Measurements from ENCODE around the gene TSPAN11.
"Not testable (repeated sequence)": the region's sequence is repeated elsewhere in the genome, so short reads cannot be mapped to it uniquely, and the experiment has no call there.

TSPAN11 gene

GRCh38 chr12:31002999-31003398 is 76.5 kb downstream of the TSPAN11 start:
- DNase-seq (ENCODE audit: low read depth in 2 of 2): no peak

- no peak for DNase-seq (ENCODE audit: low read depth in 2 of 2)
Observed at GRCh38 chr12:31003861-31004640, 77.5 kb downstream of the TSPAN11 start.

DNA sequence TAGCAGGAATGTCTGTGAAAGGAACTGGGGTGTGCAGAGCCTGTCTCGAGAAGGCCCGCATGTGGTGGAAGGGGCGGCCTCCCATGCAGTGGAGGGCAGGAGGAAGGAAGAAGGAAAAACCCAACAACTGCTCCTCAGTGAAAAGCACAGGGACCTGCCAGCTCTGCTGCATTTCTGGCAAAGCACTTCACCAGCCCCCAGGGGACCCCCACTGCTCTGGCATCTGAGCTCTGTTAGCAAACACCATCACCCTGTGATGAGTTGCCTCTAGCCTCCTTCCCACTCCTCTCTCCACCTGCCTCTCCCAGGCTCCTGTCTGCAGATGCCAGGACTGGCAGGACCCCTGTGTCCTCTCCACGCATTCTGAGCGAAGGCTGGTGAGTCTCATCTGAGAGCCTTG is 78.1 kb downstream of the TSPAN11 start:
- DNase-seq (ENCODE audit: low read depth in 2 of 2): no peak

DNA sequence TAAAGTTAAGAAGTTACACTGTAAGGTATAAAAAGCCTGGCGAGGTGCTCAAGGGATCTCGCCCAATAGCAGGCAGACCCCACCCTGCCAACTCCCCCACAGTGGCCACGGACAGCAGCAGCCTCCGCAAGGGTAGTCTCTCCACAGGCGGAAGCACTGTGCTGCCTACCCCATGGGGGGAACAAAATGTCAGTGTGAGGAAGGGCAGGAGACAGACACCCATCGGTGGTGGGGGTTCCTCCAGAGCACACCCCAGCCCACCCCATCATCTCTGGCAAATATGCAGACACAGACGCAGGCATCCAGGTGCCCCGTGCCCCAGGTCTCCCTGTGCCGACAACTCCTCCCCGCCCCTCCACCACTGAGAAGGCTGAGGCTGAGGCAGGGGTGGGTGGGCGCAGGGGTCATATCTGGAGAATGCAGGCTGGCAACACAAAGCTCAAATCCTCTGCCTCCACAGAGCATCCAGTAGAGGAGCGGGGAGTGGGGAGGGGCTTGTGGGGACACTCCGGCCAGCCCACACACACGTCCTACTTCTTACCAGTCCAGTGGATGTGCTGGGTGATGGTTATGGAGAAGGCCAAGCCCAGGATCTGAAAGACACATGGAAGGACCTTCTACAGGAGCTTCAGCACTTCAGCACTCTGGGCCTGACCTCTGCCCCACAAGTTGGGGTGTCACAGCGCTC is 78.9 kb downstream of the TSPAN11 start:
- DNase-seq (ENCODE audit: low read depth in 2 of 2): no peak

DNA sequence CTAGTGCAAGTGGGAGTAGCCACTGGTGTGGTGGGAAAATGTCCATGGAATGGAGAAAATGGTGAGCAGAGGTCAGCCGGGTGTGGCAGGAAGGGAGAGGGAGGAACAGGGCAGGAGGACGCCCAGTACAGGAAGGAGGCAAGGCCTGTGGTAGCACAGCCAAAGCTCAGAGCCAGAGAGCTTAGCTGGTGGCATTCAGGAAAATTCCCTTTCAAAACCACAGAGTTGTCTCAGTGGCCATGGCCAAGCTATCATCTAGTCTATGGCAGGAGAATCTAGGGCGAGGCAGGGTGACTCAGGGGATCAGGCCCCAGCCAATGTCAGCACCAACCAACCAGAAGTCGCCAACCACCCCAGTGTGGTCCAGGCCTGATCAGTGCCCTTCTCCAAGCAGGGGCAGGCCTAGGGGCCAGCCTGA is 79.4 kb downstream of the TSPAN11 start:
- DNase-seq (ENCODE audit: low read depth in 2 of 2): no peak

DNA sequence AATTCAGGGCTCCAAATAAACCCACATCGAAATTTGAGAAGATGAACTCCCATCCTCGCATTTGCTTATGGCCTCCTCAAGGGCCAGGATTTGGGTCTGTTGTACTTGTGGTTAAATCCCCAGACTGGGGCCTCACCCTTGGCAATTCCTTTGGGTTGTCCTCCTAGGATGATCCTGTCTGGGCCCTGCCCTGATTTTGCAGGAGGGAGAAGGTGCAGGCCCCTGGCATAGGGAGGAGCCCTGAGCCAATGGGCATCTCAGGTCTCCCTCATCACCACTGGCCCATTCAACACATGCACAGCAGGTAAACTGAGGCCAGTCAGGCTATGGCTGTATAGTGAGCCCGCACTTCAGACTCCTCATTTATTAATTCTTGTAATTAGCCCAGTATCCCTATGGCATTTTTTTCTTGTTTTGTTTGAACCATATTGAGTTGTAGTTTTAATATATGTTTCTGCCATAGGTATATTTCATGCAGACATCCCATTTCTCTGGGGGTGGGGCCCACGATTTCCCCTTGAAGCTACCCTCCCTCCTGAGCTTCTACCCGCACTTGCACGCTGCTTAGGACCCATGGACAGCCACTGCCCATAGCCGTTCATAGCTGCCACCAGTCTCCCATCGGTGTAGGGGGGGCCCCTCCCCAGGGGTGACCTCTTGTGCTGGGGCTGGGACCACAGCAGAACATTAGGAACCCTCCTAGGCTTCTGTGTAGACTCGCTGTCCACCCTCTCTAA is 80.0 kb downstream of the TSPAN11 start:
- no peak for DNase-seq (ENCODE audit: low read depth in 2 of 2)

- no peak for DNase-seq (ENCODE audit: low read depth in 2 of 2)
Observed at GRCh38 chr12:31007153-31007495, 80.6 kb downstream of the TSPAN11 start.

DNA sequence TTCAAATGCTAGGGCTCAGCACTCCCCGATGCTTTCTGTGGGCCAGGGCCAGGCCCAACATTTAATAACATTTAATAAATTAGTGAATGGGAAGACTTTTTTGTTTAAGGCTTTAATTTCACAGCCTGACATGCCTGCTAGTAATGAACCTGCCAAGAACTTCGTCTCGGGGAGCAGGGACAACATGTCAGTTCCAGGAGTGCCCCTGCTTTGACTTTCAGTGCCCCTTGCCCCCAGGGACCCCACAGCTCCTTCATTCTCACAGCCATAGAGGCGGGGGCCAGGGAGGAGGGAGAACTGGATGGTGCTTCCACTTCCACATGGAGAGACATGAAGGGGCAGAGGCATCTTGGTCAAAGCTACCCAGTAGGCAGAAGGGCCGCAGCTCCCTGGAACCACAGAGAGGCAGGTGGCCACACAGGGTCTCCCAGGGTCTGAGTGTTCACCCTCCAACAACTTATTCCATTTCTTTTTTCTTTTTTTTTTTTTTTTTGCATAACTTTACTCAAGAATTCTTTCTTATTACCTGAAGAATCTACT is 81.2 kb downstream of the TSPAN11 start:
- no peak for DNase-seq (ENCODE audit: low read depth in 2 of 2)

DNA sequence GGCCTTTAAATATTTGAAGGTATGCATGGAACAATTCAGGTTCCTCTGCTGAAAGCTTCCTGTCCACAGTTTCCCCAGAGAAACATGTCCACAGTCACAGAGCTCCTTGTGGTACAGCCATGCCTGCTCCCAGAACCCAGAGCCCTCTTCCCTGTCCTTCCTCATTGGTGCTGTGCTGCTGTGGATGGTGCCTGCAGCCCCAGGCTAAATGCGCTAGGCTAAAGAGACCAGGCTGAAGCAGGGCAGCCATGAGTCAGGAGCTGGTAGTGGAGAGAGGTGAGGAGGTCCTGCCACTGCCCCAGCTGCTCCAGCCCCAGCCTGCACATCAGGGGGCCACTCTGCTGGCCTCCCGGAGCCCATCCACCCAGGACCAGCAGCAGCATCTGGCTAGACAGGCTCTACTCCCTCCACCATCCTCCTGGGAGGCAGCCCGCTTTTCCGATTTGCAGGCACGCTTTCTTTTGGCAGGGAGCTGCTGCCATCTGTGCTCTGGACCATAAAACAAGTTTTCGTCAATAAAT is 81.8 kb downstream of the TSPAN11 start:
- DNase-seq (ENCODE audit: low read depth in 2 of 2): no peak

- DNase-seq (ENCODE audit: low read depth in 2 of 2): no peak
Observed at GRCh38 chr12:31008961-31009840, 82.7 kb downstream of the TSPAN11 start.

GRCh38 chr12:31009976-31010375 is 83.4 kb downstream of the TSPAN11 start:
- no peak for DNase-seq (ENCODE audit: low read depth in 2 of 2)

- no peak for DNase-seq (ENCODE audit: low read depth in 2 of 2)
Observed at GRCh38 chr12:31011336-31011735, 84.8 kb downstream of the TSPAN11 start.

- no peak for DNase-seq (ENCODE audit: low read depth in 2 of 2)
Observed at GRCh38 chr12:31011746-31012566, 85.4 kb downstream of the TSPAN11 start.

DNA sequence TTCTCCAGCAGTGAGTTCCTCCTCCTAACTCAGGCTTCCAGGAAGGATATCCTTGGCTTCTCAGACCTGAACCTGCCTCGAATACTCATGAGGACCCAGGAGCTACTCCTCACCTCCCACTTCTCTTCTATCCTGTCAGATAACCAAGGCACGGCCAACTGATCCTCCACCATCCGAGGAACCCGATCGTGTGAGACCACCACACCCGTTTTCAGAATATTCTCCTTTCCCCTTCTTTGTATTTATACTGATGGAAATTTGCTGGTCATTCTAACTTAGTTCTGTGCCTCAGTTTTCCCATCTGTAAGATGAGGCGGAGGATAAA is 86.0 kb downstream of the TSPAN11 start:
- DNase-seq (ENCODE audit: low read depth in 2 of 2): not testable (repeated sequence)

GRCh38 chr12:31015215-31015614 is 88.7 kb downstream of the TSPAN11 start:
- no peak for DNase-seq (ENCODE audit: low read depth in 2 of 2)

- no peak for DNase-seq (ENCODE audit: low read depth in 2 of 2)
Observed at GRCh38 chr12:31016057-31016456, 89.5 kb downstream of the TSPAN11 start.

GRCh38 chr12:31017535-31017934 is 91.0 kb downstream of the TSPAN11 start:
- DNase-seq (ENCODE audit: low read depth in 2 of 2): no peak

DNA sequence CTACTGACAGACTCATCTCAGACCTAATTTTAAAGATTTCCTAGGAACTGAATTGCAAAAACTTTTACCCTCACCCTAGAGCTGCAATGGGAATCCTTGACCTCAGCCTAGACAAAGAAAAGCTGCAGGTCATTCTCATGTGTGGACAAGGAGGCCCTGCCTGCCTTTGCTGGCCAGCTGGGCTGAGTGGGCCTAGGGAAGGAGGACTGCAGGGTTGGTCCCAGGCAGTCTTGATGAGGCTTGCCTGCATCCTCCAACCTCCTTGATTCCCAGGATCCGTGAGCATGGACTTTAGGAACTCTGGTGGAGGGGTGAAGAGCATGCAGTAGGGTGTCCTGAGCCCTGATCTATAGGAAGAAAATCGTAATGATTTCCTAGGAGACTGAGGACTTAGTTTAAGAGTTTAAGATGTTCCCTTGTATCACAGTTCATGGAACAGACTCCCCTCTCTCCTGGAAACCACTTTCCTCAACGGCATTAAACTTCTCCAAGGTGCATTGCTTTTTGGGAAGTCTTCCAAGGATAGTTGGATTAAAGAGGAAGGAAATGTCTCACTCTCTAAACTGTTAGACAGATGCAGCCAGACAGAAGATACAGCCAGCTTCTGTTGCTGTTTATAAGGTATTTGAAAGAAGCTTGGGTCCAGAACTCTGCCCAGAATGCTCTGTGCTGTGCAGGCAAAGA is 91.7 kb downstream of the TSPAN11 start:
- no peak for DNase-seq (ENCODE audit: low read depth in 2 of 2)

- DNase-seq (ENCODE audit: low read depth in 2 of 2): no peak
Observed at GRCh38 chr12:31018790-31019505, 92.4 kb downstream of the TSPAN11 start.
